HEK293 (cell line): ENCODE data around the gene BIN2.

ENCODE experiments used
- CTCF ChIA-PET: fragments of 350-600 bp; formaldehyde crosslinking; extraction: SDS; loops from one replicate; lab custom pipeline; 2021; ENCODE audit warnings: antibody characterized with exemption; lab: Yijun Ruan, JAX
- POLR2A ChIA-PET: fragments of 300-600 bp; formaldehyde crosslinking; extraction: SDS; loops from one replicate; lab custom pipeline; 2020; ENCODE audit warnings: antibody characterized with exemption, inconsistent platforms; lab: Yijun Ruan, JAX
- H3K27ac ChIP-seq: fragments of 200-500 bp; sonication (Bioruptor generic); 2 replicates; pipeline ENCODE4 v1.5.1; 2014; ENCODE audit warnings: low read depth, low read length, control low read depth, inconsistent platforms; ENCODE audit errors: extremely low read depth
- H3K36me3 ChIP-seq, 2 experiments: fragments of 200-500 bp in 1 of 2; sonication (Bioruptor generic) in 1 of 2; 1 replicate in 1 of 2; 2 replicates in 1 of 2; pipeline ENCODE4 v1.5.1; 2014 to 2017; ENCODE audit warnings: inconsistent platforms in 2 of 2, low read length in 2 of 2; ENCODE audit not compliant: control insufficient read depth in 2 of 2, insufficient read depth in 1 of 2
- H3K4me1 ChIP-seq: fragments of 200-500 bp; sonication (Bioruptor generic); 2 replicates; pipeline ENCODE4 v1.5.1; 2014; ENCODE audit warnings: mild to moderate bottlenecking, low read length, inconsistent platforms; ENCODE audit not compliant: control insufficient read depth, insufficient read depth
- H3K4me3 ChIP-seq: 2 replicates; pipeline ENCODE4 v1.5.1; 2011; ENCODE audit warnings: low read depth, mild to moderate bottlenecking, control low read depth, low read length, moderate library complexity
- H3K9me3 ChIP-seq: fragments of 200-500 bp; sonication (Bioruptor generic); 2 replicates; pipeline ENCODE4 v1.5.1; 2014; ENCODE audit warnings: low read depth, low read length, inconsistent platforms; ENCODE audit not compliant: control insufficient read depth, insufficient read depth
- EGR2 ChIP-seq: fragments of 450-650 bp; formaldehyde crosslinking; IDR thresholded peaks from 2 replicates; pipeline ENCODE4 v1.5.1; 2016; ENCODE audit warnings: low read depth, missing biosample characterization, missing genetic modification characterization
- SP7 ChIP-seq: fragments of 450-650 bp; formaldehyde crosslinking; IDR thresholded peaks from 2 replicates; pipeline ENCODE4 v1.5.1; 2016; ENCODE audit warnings: missing biosample characterization, missing genetic modification characterization
- ZNF121 ChIP-seq: fragments of 450-650 bp; formaldehyde crosslinking; IDR thresholded peaks from 2 replicates; pipeline ENCODE4 v1.5.1; 2016; ENCODE audit warnings: missing biosample characterization, missing genetic modification characterization
- ZNF133 ChIP-seq: fragments of 450-650 bp; formaldehyde crosslinking; IDR thresholded peaks from 2 replicates; pipeline ENCODE4 v1.5.1; 2016; ENCODE audit warnings: missing biosample characterization, missing genetic modification characterization
- ZNF138 ChIP-seq: fragments of 450-650 bp; formaldehyde crosslinking; IDR thresholded peaks from 2 replicates; pipeline ENCODE4 v1.5.1; 2016; ENCODE audit warnings: missing biosample characterization, missing genetic modification characterization, borderline replicate concordance
- ZNF202 ChIP-seq: fragments of 450-650 bp; formaldehyde crosslinking; IDR thresholded peaks from 2 replicates; pipeline ENCODE4 v1.5.1; 2016; ENCODE audit warnings: missing biosample characterization, missing genetic modification characterization, borderline replicate concordance
- ZNF223 ChIP-seq: fragments of 450-650 bp; formaldehyde crosslinking; IDR thresholded peaks from 2 replicates; pipeline ENCODE4 v1.5.1; 2016; ENCODE audit warnings: missing biosample characterization, missing genetic modification characterization
- ZNF394 ChIP-seq: fragments of 450-650 bp; formaldehyde crosslinking; IDR thresholded peaks from 2 replicates; pipeline ENCODE4 v1.5.1; 2016; ENCODE audit warnings: missing biosample characterization, missing genetic modification characterization, mild to moderate bottlenecking, moderate library complexity, borderline replicate concordance
- ZNF521 ChIP-seq: fragments of 450-650 bp; formaldehyde crosslinking; IDR thresholded peaks from 2 replicates; pipeline ENCODE4 v1.5.1; 2017; ENCODE audit warnings: missing biosample characterization, mild to moderate bottlenecking, missing genetic modification characterization
- ZNF544 ChIP-seq: fragments of 450-650 bp; formaldehyde crosslinking; IDR thresholded peaks from 2 replicates; pipeline ENCODE4 v1.5.0; 2017; ENCODE audit warnings: missing biosample characterization, missing genetic modification characterization
- ZNF610 ChIP-seq: fragments of 450-650 bp; formaldehyde crosslinking; IDR thresholded peaks from 2 replicates; pipeline ENCODE4 v1.5.1; 2016; ENCODE audit warnings: missing biosample characterization, missing genetic modification characterization, borderline replicate concordance
- TF ChIP-seq, protein P1 (sequence below): fragments of 450-650 bp; formaldehyde crosslinking; IDR thresholded peaks from 2 replicates; pipeline ENCODE4 v1.5.1; 2016; ENCODE audit warnings: missing biosample characterization, missing genetic modification characterization
- TF ChIP-seq, protein P2 (sequence below): fragments of 450-650 bp; formaldehyde crosslinking; IDR thresholded peaks from 2 replicates; pipeline ENCODE4 v1.5.1; 2016; ENCODE audit warnings: missing biosample characterization, missing genetic modification characterization
- TF ChIP-seq, protein P3 (sequence below): IDR thresholded peaks from 2 replicates; pipeline ENCODE4 v1.6.1; 2011; ENCODE audit warnings: mild to moderate bottlenecking, low read depth, low read length, borderline replicate concordance
- TF ChIP-seq, protein P4 (sequence below): fragments of 450-650 bp; formaldehyde crosslinking; IDR thresholded peaks from 2 replicates; pipeline ENCODE4 v1.5.1; 2016; ENCODE audit warnings: missing biosample characterization, missing genetic modification characterization
- TF ChIP-seq, protein P5 (sequence below): fragments of 450-650 bp; formaldehyde crosslinking; IDR thresholded peaks from 2 replicates; pipeline ENCODE4 v1.5.1; 2017; ENCODE audit warnings: missing biosample characterization, missing genetic modification characterization
- TF ChIP-seq, protein P6 (sequence below): fragments of 450-650 bp; formaldehyde crosslinking; IDR thresholded peaks from 2 replicates; pipeline ENCODE4 v1.5.1; 2016; ENCODE audit warnings: missing biosample characterization, missing genetic modification characterization

Gene BIN2

DNA sequence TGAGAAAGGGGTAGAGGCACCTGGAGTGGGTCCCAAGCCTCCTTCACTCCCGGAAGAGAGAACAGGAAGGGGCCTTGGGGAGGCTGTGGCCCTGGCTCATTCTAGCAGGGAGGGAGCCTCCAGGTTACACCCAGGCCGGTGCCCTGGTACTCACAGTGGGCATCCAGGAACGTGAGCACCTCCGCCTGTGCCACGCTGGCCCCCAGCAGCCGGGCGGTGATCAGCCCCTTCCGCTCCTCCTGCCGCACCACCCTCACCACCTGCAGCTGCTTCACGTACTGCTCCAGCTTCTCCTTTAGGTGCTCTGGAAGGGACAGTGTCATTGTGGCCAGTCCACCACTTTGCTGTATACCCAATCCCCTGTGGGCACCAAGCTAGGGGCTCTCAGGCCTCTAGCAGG, 41.3 kb upstream of the BIN2 start (continued):
- TF ChIP-seq, protein P1, sequence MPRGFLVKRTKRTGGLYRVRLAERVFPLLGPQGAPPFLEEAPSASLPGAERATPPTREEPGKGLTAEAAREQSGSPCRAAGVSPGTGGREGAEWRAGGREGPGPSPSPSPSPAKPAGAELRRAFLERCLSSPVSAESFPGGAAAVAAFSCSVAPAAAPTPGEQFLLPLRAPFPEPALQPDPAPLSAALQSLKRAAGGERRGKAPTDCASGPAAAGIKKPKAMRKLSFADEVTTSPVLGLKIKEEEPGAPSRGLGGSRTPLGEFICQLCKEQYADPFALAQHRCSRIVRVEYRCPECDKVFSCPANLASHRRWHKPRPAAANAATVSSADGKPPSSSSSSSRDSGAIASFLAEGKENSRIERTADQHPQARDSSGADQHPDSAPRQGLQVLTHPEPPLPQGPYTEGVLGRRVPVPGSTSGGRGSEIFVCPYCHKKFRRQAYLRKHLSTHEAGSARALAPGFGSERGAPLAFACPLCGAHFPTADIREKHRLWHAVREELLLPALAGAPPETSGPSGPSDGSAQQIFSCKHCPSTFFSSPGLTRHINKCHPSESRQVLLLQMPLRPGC (tag by site-specific recombination): no peak
- no peak for TF ChIP-seq ZNF202 (tag by site-specific recombination)

DNA sequence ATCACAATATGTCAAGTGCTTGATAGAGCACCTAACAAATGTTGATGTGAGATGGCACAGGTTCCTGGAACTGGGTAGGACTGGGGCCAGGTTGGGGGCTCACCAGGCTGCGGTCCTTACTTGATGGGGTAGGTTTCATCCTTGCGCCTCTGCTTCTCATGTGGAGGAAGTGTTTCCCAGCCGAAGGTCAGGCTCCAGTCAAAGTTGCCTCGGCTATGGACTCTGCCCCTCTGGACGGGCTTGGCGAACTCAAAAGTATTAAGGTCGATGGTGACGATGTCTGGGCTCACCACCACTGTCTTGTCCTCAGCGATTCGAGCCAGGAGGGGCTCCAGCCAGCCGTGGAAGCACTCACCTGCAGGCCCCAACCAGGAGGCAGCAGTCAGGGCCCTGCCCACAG, 40.0 kb upstream of the BIN2 start:
- Histone ChIP-seq H3K4me3 (no peak overlapping the region), H3K27ac (no peak overlapping the region), H3K36me3 (peaks cover 0 to 10% of the 10 kb centered on the region in 2 experiments; a peak in 1 of 3 replicates), H3K4me1 (no peaks in the 10 kb centered on the region), H3K9me3 (no peaks in the 10 kb centered on the region)
- ChIA-PET POLR2A (no interaction called here), CTCF (interaction anchor here (0.7 kb wide), 1 partner anchor 13 kb away, joined by 3 read pairs; no protein-coding TSS in a partner anchor)
- TF ChIP-seq, protein P2, sequence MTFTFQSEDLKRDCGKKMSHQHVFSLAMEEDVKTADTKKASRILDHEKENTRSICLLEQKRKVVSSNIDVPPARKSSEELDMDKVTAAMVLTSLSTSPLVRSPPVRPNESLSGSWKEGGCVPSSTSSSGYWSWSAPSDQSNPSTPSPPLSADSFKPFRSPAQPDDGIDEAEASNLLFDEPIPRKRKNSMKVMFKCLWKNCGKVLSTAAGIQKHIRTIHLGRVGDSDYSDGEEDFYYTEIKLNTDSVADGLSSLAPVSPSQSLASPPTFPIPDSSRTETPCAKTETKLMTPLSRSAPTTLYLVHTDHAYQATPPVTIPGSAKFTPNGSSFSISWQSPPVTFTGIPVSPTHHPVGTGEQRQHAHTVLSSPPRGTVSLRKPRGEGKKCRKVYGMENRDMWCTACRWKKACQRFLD (tag by site-specific recombination): no peak

DNA sequence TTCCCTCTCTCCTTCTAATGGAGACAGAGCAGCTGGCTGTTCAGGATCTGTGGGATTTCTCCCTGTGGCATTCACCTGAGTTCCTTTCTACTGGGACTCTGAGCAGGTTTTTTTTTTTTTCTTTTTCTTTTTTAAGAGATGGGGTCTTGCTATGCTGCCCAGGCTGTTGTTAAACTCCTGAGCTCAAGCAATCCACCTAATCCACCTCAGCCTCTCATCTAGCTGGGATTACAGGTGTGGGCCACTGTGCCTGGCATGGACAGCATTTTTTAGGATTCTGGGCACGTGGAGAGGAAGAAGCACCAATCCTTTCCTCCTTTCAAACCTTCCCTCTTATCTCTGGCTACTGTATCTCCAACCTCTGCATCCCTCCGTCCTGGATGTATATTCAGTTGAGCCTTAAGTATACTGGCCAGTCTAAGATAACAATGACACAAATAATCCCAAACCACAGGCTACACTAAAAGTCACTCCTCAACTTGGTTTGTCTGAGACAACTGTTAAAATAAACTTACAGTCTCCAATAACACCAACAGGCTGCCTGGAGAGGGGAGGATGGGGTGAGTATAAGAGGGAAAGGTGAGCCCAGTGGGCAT, 38.9 kb upstream of the BIN2 start:
- Histone ChIP-seq H3K9me3 (no peaks in the 10 kb centered on the region), H3K4me3 (no peak overlapping the region), H3K4me1 (no peaks in the 10 kb centered on the region), H3K27ac (no peak overlapping the region), H3K36me3 (peaks cover 0 to 12% of the 10 kb centered on the region in 2 experiments; a peak in 1 of 3 replicates)
- CTCF ChIA-PET: interaction anchor here (1.0 to 2.0 kb wide), 2 partner anchors 10 to 22 kb away, joined by 4 read pairs; no protein-coding TSS in a partner anchor
- TF ChIP-seq SP7 (tag by site-specific recombination) (no peak), ZNF544 (no peak), ZNF121 (tag by site-specific recombination) (peak; percentile 65; the same call in 1 of the 2 replicates)
- POLR2A ChIA-PET: interaction anchor here (0.5 kb wide), 2 partner anchors 31 to 33 kb away, joined by 3 read pairs; no protein-coding TSS in a partner anchor

DNA sequence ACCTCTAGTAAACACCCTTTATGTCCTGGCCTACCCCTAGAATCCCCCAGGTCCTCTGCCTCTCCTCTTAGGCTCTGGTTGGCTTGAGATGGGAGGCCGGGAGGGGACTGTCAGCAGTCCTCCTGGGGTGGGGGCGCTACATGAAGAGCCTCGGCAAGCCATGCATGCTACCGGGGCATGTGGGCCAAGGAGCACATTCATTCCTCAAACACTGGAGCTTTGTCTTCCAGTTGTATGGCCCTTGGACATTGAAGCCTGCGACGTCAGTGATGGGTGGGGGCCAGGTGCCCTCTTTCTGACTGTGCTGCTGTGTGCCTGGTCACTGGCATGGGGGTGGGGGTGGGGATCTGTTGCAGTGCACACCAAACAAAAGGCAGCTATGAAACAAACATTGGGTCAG, 38.3 kb upstream of the BIN2 start:
- ChIA-PET POLR2A (interaction anchor here (0.5 kb wide), 2 partner anchors 31 to 32 kb away, joined by 3 read pairs; no protein-coding TSS in a partner anchor), CTCF (interaction anchor here (0.6 to 2.0 kb wide), 3 partner anchors 9 to 662 kb away, joined by 4 read pairs; no protein-coding TSS in a partner anchor)
- H3K9me3 ChIP-seq: no peaks in the 10 kb centered on the region
- peaks cover 0 to 17% of the 10 kb centered on the region in 2 experiments; a peak in 1 of 3 replicates for H3K36me3 ChIP-seq
- H3K27ac ChIP-seq: no peak overlapping the region
- H3K4me3 ChIP-seq: no peak overlapping the region
- H3K4me1 ChIP-seq: no peaks in the 10 kb centered on the region
- TF ChIP-seq ZNF223 (tag by site-specific recombination) (no peak), ZNF133 (no peak), ZNF121 (tag by site-specific recombination) (no peak), ZNF138 (no peak), ZNF394 (tag by site-specific recombination) (no peak), EGR2 (no peak), ZNF610 (tag by site-specific recombination) (no peak), ZNF521 (no peak)
- TF ChIP-seq, protein P3, sequence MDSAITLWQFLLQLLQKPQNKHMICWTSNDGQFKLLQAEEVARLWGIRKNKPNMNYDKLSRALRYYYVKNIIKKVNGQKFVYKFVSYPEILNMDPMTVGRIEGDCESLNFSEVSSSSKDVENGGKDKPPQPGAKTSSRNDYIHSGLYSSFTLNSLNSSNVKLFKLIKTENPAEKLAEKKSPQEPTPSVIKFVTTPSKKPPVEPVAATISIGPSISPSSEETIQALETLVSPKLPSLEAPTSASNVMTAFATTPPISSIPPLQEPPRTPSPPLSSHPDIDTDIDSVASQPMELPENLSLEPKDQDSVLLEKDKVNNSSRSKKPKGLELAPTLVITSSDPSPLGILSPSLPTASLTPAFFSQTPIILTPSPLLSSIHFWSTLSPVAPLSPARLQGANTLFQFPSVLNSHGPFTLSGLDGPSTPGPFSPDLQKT: no peak
- TF ChIP-seq, protein P4, sequence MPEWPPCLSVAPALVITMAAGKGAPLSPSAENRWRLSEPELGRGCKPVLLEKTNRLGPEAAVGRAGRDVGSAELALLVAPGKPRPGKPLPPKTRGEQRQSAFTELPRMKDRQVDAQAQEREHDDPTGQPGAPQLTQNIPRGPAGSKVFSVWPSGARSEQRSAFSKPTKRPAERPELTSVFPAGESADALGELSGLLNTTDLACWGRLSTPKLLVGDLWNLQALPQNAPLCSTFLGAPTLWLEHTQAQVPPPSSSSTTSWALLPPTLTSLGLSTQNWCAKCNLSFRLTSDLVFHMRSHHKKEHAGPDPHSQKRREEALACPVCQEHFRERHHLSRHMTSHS (tag by site-specific recombination): no peak
- TF ChIP-seq, protein P5, sequence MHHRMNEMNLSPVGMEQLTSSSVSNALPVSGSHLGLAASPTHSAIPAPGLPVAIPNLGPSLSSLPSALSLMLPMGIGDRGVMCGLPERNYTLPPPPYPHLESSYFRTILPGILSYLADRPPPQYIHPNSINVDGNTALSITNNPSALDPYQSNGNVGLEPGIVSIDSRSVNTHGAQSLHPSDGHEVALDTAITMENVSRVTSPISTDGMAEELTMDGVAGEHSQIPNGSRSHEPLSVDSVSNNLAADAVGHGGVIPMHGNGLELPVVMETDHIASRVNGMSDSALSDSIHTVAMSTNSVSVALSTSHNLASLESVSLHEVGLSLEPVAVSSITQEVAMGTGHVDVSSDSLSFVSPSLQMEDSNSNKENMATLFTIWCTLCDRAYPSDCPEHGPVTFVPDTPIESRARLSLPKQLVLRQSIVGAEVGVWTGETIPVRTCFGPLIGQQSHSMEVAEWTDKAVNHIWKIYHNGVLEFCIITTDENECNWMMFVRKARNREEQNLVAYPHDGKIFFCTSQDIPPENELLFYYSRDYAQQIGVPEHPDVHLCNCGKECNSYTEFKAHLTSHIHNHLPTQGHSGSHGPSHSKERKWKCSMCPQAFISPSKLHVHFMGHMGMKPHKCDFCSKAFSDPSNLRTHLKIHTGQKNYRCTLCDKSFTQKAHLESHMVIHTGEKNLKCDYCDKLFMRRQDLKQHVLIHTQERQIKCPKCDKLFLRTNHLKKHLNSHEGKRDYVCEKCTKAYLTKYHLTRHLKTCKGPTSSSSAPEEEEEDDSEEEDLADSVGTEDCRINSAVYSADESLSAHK: no peak
- TF ChIP-seq, protein P6, sequence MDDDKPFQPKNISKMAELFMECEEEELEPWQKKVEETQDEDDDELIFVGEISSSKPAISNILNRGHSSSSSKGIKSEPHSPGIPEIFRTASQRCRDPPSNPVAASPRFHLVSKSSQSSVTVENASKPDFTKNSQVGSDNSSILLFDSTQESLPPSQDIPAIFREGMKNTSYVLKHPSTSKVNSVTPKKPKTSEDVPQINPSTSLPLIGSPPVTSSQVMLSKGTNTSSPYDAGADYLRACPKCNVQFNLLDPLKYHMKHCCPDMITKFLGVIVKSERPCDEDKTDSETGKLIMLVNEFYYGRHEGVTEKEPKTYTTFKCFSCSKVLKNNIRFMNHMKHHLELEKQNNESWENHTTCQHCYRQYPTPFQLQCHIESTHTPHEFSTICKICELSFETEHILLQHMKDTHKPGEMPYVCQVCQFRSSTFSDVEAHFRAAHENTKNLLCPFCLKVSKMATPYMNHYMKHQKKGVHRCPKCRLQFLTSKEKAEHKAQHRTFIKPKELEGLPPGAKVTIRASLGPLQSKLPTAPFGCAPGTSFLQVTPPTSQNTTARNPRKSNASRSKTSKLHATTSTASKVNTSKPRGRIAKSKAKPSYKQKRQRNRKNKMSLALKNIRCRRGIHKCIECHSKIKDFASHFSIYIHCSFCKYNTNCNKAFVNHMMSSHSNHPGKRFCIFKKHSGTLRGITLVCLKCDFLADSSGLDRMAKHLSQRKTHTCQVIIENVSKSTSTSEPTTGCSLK (tag by site-specific recombination): no peak
